H9 (cell line): Measurements from ENCODE around the gene GNGT2. TPM values are rescaled to one million over a fixed set of nuclear protein-coding genes. Genes with fewer than 3 reads are reported as not detected.

ENCODE experiments used
- DNase-seq: peaks from one replicate; pipeline ENCODE4 v3.0.0-alpha.2; 2017
- H2AFZ ChIP-seq: one replicate; pipeline ENCODE4 v1.6.1; 2013; ENCODE audit warnings: mild to moderate bottlenecking, low read length, control low read depth, moderate library complexity
- H2AK5ac ChIP-seq: 2 replicates; pipeline ENCODE4 v1.6.1; 2013; ENCODE audit warnings: low read length, control low read depth, mixed read lengths; ENCODE audit not compliant: insufficient read length
- H2BK120ac ChIP-seq: one replicate; pipeline ENCODE4 v1.6.1; 2013; ENCODE audit warnings: low read depth, mild to moderate bottlenecking, low read length, control low read depth, inconsistent platforms; ENCODE audit not compliant: poor library complexity, severe bottlenecking
- H2BK12ac ChIP-seq: 2 replicates; pipeline ENCODE4 v1.6.1; 2013; ENCODE audit warnings: low read length, control low read depth, mixed read lengths, low read depth; ENCODE audit not compliant: insufficient read length
- H2BK15ac ChIP-seq: 2 replicates; pipeline ENCODE4 v1.6.1; 2013; ENCODE audit warnings: low read depth, low read length, control low read depth
- H2BK20ac ChIP-seq: one replicate; pipeline ENCODE4 v1.6.1; 2013; ENCODE audit warnings: low read depth, mild to moderate bottlenecking, low read length, control low read depth, inconsistent platforms; ENCODE audit not compliant: poor library complexity, severe bottlenecking
- H2BK5ac ChIP-seq: 2 replicates; pipeline ENCODE4 v1.6.1; 2013; ENCODE audit warnings: low read length, control low read depth, mixed read lengths; ENCODE audit not compliant: insufficient read length
- H3K14ac ChIP-seq: 2 replicates; pipeline ENCODE4 v1.6.1; 2013; ENCODE audit warnings: low read length, control low read depth; ENCODE audit not compliant: insufficient read depth
- H3K18ac ChIP-seq: 2 replicates; pipeline ENCODE4 v1.6.1; 2013; ENCODE audit warnings: low read depth, mild to moderate bottlenecking, mixed read lengths, low read length, control low read depth; ENCODE audit not compliant: insufficient read length
- H3K23ac ChIP-seq: 2 replicates; pipeline ENCODE4 v1.6.1; 2013; ENCODE audit warnings: low read length, control low read depth, mixed read lengths, low read depth; ENCODE audit not compliant: insufficient read length
- H3K23me2 ChIP-seq: 2 replicates; pipeline ENCODE4 v1.6.1; 2013; ENCODE audit warnings: low read depth, mild to moderate bottlenecking, mixed read lengths, low read length, control low read depth; ENCODE audit not compliant: insufficient read length, poor library complexity, severe bottlenecking
- H3K27ac ChIP-seq: 2 replicates; pipeline ENCODE4 v1.5.1; 2013; ENCODE audit warnings: low read length, control low read depth, mixed read lengths, low read depth; ENCODE audit not compliant: insufficient read length
- H3K27me3 ChIP-seq: 2 replicates; pipeline ENCODE4 v1.6.1; 2013; ENCODE audit warnings: low read length, control low read depth, inconsistent platforms; ENCODE audit not compliant: insufficient read depth
- H3K4ac ChIP-seq: 2 replicates; pipeline ENCODE4 v1.6.1; 2013; ENCODE audit warnings: low read depth, mild to moderate bottlenecking, control low read depth, inconsistent platforms, low read length, moderate library complexity
- H3K4me1 ChIP-seq: 2 replicates; pipeline ENCODE4 v1.6.1; 2013; ENCODE audit warnings: low read length, control low read depth, inconsistent platforms; ENCODE audit not compliant: insufficient read depth
- H3K4me2 ChIP-seq: 2 replicates; pipeline ENCODE4 v1.6.1; 2013; ENCODE audit warnings: low read length, control low read depth, mixed read lengths; ENCODE audit not compliant: insufficient read length, insufficient read depth
- H3K56ac ChIP-seq: 2 replicates; pipeline ENCODE4 v1.6.1; 2013; ENCODE audit warnings: low read depth, mild to moderate bottlenecking, mixed read lengths, low read length, control low read depth; ENCODE audit not compliant: insufficient read length
- H3K79me1 ChIP-seq: 2 replicates; pipeline ENCODE4 v1.6.1; 2013; ENCODE audit warnings: low read depth, mild to moderate bottlenecking, moderate library complexity, low read length, control low read depth, inconsistent platforms; ENCODE audit not compliant: insufficient read depth, poor library complexity, severe bottlenecking
- H3K79me2 ChIP-seq: 2 replicates; pipeline ENCODE4 v1.6.1; 2013; ENCODE audit warnings: low read length, control low read depth, inconsistent platforms; ENCODE audit not compliant: insufficient read depth
- H3K9ac ChIP-seq: 2 replicates; pipeline ENCODE4 v1.6.1; 2013; ENCODE audit warnings: low read length, control low read depth, mixed read lengths; ENCODE audit not compliant: insufficient read length; ENCODE audit errors: extremely low read depth
- H3K9me3 ChIP-seq: one replicate; pipeline ENCODE4 v1.6.1; 2013; ENCODE audit warnings: low read depth, low read length, inconsistent platforms; ENCODE audit not compliant: control insufficient read depth
- H3T11ph ChIP-seq: one replicate; pipeline ENCODE4 v1.6.1; 2013; ENCODE audit warnings: mild to moderate bottlenecking, low read length, control low read depth, inconsistent platforms
- H4K20me1 ChIP-seq: one replicate; pipeline ENCODE4 v1.6.1; 2013; ENCODE audit not compliant: control insufficient read depth, insufficient read length, insufficient read depth
- H4K5ac ChIP-seq: 2 replicates; pipeline ENCODE4 v1.6.1; 2013; ENCODE audit warnings: low read depth, mild to moderate bottlenecking, mixed read lengths, low read length, control low read depth; ENCODE audit not compliant: insufficient read length
- H4K8ac ChIP-seq: replicated peaks from 2 replicates; pipeline ENCODE4 v1.6.1; 2013; ENCODE audit warnings: low read length, control low read depth, mixed read lengths, low read depth; ENCODE audit not compliant: insufficient read length
- H4K91ac ChIP-seq: 2 replicates; pipeline ENCODE4 v1.6.1; 2013; ENCODE audit warnings: low read depth, mild to moderate bottlenecking, moderate library complexity, mixed read lengths, low read length, control low read depth; ENCODE audit not compliant: insufficient read length
- H3K27ac Mint-ChIP-seq, 3 experiments: 2 replicates in 2 of 3; 3 replicates in 1 of 3; pipeline ENCODE4 v1.8.0; 2020 to 2021; ENCODE audit warnings: mixed read lengths in 3 of 3, mild to moderate bottlenecking in 1 of 3, moderate library complexity in 1 of 3
- H3K27me3 Mint-ChIP-seq: 2 replicates; pipeline ENCODE4 v1.8.0; 2021; ENCODE audit warnings: low read depth, mild to moderate bottlenecking, moderate library complexity, mixed read lengths
- H3K36me3 Mint-ChIP-seq, 3 experiments: 2 replicates in 2 of 3; 3 replicates in 1 of 3; pipeline ENCODE4 v1.8.0; 2020 to 2021; ENCODE audit warnings: low read depth in 3 of 3, mixed read lengths in 3 of 3; ENCODE audit not compliant: insufficient read depth in 1 of 3
- H3K4me1 Mint-ChIP-seq, 2 experiments: 2 replicates each; pipeline ENCODE4 v1.8.0; 2020; ENCODE audit warnings: mixed read lengths in 2 of 2
- H3K4me3 Mint-ChIP-seq, 2 experiments: 2 replicates in 1 of 2; 3 replicates in 1 of 2; pipeline ENCODE4 v1.8.0; 2020 to 2021; ENCODE audit warnings: mild to moderate bottlenecking in 2 of 2, mixed read lengths in 2 of 2, moderate library complexity in 1 of 2
- H3K9me3 Mint-ChIP-seq, 2 experiments: 2 replicates in 1 of 2; 3 replicates in 1 of 2; pipeline ENCODE4 v1.8.0; 2020; ENCODE audit warnings: mild to moderate bottlenecking in 2 of 2, mixed read lengths in 2 of 2, moderate library complexity in 1 of 2
- WGBS: extraction: QIAGEN DNeasy Blood & Tissue Kit; methylation state at CpG from one replicate; pipeline ENCODE4 v1.1.7; 2013; ENCODE audit warnings: missing lambda C conversion rate, low lambda C conversion rate, mixed read lengths; ENCODE audit not compliant: insufficient read length; ENCODE audit errors: extremely low coverage; 5-methylcytosine and 5-hydroxymethylcytosine counted together
- total RNA-seq: library from RNA; stranded (reverse); gene quantifications from 2 replicates; pipeline ENCODE4 v1.2.1, GENCODE V29; 2021
- TF ChIP-seq, protein P1 (sequence below): fragments of 200-600 bp; sonication (generic); conservative IDR thresholded peaks from 3 replicates; pipeline ENCODE4 v1.8.0; 2021; ENCODE audit warnings: antibody characterized with exemption, mild to moderate bottlenecking

GNGT2 gene
- total RNA-seq, 1 experiment from 2014 or later: 0.42 TPM

DNA sequence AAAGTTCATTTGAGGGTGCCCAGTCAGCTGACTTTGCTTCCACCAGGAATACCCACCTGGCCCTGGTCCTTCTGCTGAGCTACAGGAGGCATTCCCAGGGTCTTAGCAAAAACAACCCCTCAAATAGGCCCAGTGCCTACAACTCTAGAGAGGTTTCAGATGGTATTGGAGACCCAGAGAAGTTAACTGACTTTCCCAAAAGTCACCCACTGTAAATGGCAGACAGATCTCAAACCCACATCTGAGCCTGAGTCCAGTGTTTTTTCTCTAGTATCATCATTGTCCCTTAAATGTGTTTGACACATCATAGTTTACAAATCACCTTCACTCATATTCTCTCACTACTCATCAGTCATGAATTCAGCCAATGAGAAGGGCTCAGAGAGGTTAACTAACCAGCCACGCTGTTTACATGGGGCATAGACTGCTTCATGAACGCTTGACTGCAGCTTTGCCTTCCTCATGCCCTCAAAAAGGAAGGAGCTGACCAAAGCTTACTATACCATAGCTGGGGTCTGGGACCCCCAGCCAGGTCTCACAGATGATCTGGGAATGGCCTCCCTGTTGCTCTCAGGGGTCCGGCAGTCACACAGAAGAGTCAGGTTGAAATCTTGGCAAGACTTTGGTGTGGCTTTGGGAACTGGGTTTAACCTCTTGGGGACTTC lies 16.5 kb upstream of the GNGT2 start:
- H3K4me3 Mint-ChIP-seq: no peak overlapping the region
- no peak overlapping the region for H3K27ac ChIP-seq

More for the DNA sequence above, 16.5 kb upstream of the GNGT2 start:
- WGBS: no CpG with 5 or more reads among the region's 3 CpGs
- TF ChIP-seq, protein P1, sequence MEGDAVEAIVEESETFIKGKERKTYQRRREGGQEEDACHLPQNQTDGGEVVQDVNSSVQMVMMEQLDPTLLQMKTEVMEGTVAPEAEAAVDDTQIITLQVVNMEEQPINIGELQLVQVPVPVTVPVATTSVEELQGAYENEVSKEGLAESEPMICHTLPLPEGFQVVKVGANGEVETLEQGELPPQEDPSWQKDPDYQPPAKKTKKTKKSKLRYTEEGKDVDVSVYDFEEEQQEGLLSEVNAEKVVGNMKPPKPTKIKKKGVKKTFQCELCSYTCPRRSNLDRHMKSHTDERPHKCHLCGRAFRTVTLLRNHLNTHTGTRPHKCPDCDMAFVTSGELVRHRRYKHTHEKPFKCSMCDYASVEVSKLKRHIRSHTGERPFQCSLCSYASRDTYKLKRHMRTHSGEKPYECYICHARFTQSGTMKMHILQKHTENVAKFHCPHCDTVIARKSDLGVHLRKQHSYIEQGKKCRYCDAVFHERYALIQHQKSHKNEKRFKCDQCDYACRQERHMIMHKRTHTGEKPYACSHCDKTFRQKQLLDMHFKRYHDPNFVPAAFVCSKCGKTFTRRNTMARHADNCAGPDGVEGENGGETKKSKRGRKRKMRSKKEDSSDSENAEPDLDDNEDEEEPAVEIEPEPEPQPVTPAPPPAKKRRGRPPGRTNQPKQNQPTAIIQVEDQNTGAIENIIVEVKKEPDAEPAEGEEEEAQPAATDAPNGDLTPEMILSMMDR: no peak
- Histone ChIP-seq H3K79me2 (no peaks in the 10 kb centered on the region), H4K8ac (no peak overlapping the region), H2BK12ac (no peak overlapping the region), H3K9ac (no peak overlapping the region), H2BK120ac (no peak overlapping the region), H3K4me1 (no peaks in the 10 kb centered on the region), H3K23me2 (peaks cover 14% of the 10 kb centered on the region), H3K56ac (no peak overlapping the region), H4K91ac (no peak overlapping the region), H3K27me3 (peaks cover 22% of the 10 kb centered on the region; the same call in 1 of the 2 replicates), H2AK5ac (no peak overlapping the region), H3T11ph (no peak overlapping the region), H3K4ac (no peak overlapping the region), H2AFZ (no peak overlapping the region), H3K79me1 (no peaks in the 10 kb centered on the region), H3K9me3 (no peaks in the 10 kb centered on the region), H3K18ac (no peak overlapping the region), H3K23ac (no peak overlapping the region), H2BK5ac (no peak overlapping the region), H3K14ac (no peak overlapping the region), H4K5ac (no peak overlapping the region), H4K20me1 (no peaks in the 10 kb centered on the region), H2BK20ac (no peak overlapping the region), H3K4me2 (no peak overlapping the region), H2BK15ac (no peak overlapping the region)
- Mint-ChIP-seq H3K27ac (no peak overlapping the region), H3K4me1 (peaks cover 27 to 30% of the 10 kb centered on the region in 2 experiments), H3K27me3 (peaks cover 98% of the 10 kb centered on the region), H3K9me3 (no peaks in the 10 kb centered on the region), H3K36me3 (no peaks in the 10 kb centered on the region; a peak in 1 of 7 replicates)
- DNase-seq: no peak
